ENCODE data around the gene PALMD. TPM values are rescaled to one million over a fixed set of nuclear protein-coding genes. Genes with fewer than 3 reads are reported as not detected.

PALMD gene
- total RNA-seq, 1 donor from 2014 or later: not detected

DNA sequence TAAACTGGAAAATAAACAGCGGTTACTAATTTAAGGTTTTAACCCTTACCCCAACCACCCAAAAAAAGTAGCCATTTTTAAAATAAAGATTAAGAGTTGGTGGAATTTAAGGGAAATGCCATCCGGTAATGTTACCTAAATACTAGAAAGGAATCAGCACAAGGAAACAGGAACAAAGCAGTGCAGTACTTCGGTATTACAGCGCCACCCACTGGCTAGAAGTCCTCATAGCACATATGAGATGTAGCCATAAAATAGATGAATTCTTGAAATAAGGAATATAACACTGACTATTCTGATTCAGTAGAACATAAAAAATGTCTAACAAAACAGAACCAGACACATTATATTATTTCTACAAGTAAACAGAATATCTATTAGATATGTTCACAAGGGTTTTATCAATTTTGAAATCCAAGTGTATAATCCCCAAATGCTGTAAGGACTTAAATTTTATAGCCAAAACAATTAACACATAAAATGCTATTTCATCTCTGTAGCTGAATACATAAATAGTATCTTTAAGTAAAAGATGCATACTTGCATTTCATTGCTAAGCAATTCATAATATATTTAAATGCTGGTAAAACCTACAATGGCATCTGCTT lies 61.7 kb downstream of the PALMD start:
- ChIA-PET POLR2A (no interaction called here), CTCF (interaction anchor here (1.2 to 1.5 kb wide), 2 partner anchors 527 to 958 kb away, joined by 3 to 4 read pairs; no protein-coding TSS in a partner anchor)
- ATAC-seq (ENCODE audit: low read depth) (peak; percentile 34), DNase-seq (no peak)
- TF ChIP-seq, protein P1, sequence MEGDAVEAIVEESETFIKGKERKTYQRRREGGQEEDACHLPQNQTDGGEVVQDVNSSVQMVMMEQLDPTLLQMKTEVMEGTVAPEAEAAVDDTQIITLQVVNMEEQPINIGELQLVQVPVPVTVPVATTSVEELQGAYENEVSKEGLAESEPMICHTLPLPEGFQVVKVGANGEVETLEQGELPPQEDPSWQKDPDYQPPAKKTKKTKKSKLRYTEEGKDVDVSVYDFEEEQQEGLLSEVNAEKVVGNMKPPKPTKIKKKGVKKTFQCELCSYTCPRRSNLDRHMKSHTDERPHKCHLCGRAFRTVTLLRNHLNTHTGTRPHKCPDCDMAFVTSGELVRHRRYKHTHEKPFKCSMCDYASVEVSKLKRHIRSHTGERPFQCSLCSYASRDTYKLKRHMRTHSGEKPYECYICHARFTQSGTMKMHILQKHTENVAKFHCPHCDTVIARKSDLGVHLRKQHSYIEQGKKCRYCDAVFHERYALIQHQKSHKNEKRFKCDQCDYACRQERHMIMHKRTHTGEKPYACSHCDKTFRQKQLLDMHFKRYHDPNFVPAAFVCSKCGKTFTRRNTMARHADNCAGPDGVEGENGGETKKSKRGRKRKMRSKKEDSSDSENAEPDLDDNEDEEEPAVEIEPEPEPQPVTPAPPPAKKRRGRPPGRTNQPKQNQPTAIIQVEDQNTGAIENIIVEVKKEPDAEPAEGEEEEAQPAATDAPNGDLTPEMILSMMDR (IDR thresholded peaks at IDR 0.05): peak; percentile 7
- no peaks in the 10 kb centered on the region for H3K36me3 Mint-ChIP-seq (ENCODE audit: low read depth)
- H3K4me1 Mint-ChIP-seq: peaks cover 4% of the 10 kb centered on the region
- no peak overlapping the region for H3K4me3 Mint-ChIP-seq
- no peaks in the 10 kb centered on the region for H3K9me3 Mint-ChIP-seq
- H3K27ac Mint-ChIP-seq: no peak overlapping the region
- intact Hi-C loops (cut with micrococcal nuclease): loop anchor here (1.0 kb wide), 1 partner anchor 914 kb away; no protein-coding TSS in a partner anchor
- no peaks in the 10 kb centered on the region for H3K27me3 Mint-ChIP-seq

DNA sequence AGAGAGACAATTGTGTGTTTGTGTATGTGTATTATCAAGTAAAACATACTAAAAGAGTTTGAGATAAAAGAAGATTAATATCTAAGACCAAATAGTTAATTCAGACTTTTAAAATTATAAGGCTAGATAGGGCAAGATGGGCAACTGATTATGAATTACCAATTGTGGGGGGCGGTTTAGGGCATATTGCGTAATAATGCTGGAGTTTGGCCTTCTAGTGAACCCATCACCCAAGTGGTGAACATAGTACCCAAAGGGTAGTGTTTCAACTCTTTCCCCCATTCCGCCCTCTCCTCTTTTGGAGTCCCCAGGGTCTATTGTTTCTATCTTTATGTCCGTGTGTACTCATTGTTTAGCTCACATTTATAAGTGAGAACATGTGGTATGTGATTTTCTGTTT lies 65.1 kb downstream of the PALMD start:
- ChIA-PET CTCF (no interaction called here), POLR2A (no interaction called here)
- H3K4me1 Mint-ChIP-seq: no peaks in the 10 kb centered on the region
- DNase-seq (no peak), ATAC-seq (ENCODE audit: low read depth) (no peak)
- H3K9me3 Mint-ChIP-seq: no peaks in the 10 kb centered on the region
- no peak overlapping the region for H3K4me3 Mint-ChIP-seq
- H3K36me3 Mint-ChIP-seq (ENCODE audit: low read depth): peaks cover 5% of the 10 kb centered on the region
- TF ChIP-seq, protein P1 (IDR thresholded peaks at IDR 0.05): no peak
- no peaks in the 10 kb centered on the region for H3K27me3 Mint-ChIP-seq
- no peak overlapping the region for H3K27ac Mint-ChIP-seq
- intact Hi-C loops (cut with micrococcal nuclease): no loop called here

DNA sequence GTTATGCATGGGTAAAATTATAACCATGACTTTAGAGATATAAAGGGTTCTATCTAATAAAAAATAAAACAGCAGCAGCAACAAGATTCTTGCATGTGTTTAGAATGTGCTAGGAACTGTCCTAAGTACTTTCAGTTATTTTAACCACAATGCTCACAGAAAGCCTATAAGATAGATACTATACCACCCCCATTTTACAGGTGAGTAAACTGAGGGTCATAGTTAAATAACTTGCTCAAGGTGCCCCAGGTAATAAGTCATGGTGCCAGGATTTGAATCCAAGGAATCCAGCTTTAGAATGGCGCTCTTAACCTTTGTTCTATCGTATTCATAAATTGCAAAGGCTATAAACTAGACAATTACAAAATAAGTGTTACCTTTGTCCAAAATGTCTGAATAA lies 67.1 kb downstream of the PALMD start:
- intact Hi-C loops (cut with micrococcal nuclease): no loop called here
- no peaks in the 10 kb centered on the region for H3K9me3 Mint-ChIP-seq
- DNase-seq: no peak
- no peak for ATAC-seq (ENCODE audit: low read depth)
- ChIA-PET CTCF (no interaction called here), POLR2A (no interaction called here)
- peaks cover 5% of the 10 kb centered on the region for H3K36me3 Mint-ChIP-seq (ENCODE audit: low read depth)
- H3K27ac Mint-ChIP-seq: no peak overlapping the region
- H3K4me1 Mint-ChIP-seq: no peaks in the 10 kb centered on the region
- no peak overlapping the region for H3K4me3 Mint-ChIP-seq
- TF ChIP-seq, protein P1 (IDR thresholded peaks at IDR 0.05): no peak
- H3K27me3 Mint-ChIP-seq: no peaks in the 10 kb centered on the region

DNA sequence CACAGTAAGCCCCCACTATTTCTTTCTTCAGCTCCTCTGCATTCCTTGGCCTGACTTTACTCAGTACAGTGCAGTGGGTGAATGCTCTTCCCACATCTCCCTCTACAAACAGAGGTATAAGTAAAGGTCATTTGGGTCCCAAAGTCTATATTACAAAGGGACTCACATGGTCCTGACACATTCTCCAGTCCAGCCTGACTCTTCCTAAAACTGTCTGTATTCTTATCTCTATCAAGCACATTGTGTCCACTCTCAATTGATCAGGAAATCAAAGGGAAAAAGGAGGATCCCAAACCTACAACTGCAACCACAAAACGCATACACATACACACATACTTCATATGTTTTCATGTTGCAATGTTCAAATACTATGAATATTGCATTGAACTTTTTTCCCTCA lies 71.1 kb downstream of the PALMD start:
- intact Hi-C loops (cut with micrococcal nuclease): no loop called here

DNA sequence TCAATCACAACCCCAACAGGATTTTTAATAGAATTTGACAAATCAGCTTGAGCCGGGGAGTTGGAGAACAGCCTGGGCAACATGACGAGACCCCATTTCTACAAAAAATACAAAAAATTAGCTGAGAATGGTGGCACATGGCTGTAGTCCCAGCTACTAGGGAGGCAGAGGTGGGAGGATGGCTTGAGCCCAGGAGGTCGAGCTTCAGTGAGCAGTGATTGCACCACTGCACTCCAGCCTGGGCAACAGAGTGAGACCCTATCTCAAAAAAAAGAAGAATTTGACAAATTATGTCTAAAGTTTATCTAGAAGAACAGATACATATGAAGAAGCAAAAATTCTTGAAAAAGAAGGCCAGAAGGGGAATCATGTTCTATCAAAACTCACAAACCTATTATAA lies 77.3 kb downstream of the PALMD start:
- ATAC-seq (ENCODE audit: low read depth): no peak
- Mint-ChIP-seq H3K9me3 (no peaks in the 10 kb centered on the region), H3K27me3 (no peaks in the 10 kb centered on the region), H3K36me3 (ENCODE audit: low read depth) (no peaks in the 10 kb centered on the region), H3K27ac (no peak overlapping the region), H3K4me3 (no peak overlapping the region), H3K4me1 (no peaks in the 10 kb centered on the region)
- TF ChIP-seq, protein P1 (IDR thresholded peaks at IDR 0.05): no peak
- POLR2A ChIA-PET: no interaction called here
- intact Hi-C loops (cut with micrococcal nuclease): no loop called here
- no peak for DNase-seq
- CTCF ChIA-PET: no interaction called here

More for the DNA sequence above, 71.1 kb downstream of the PALMD start:
- Mint-ChIP-seq H3K27me3 (no peaks in the 10 kb centered on the region), H3K9me3 (no peaks in the 10 kb centered on the region), H3K27ac (no peak overlapping the region), H3K4me1 (no peaks in the 10 kb centered on the region), H3K36me3 (ENCODE audit: low read depth) (peaks cover 5% of the 10 kb centered on the region), H3K4me3 (no peak overlapping the region)
- TF ChIP-seq, protein P1 (IDR thresholded peaks at IDR 0.05): no peak
- CTCF ChIA-PET: no interaction called here
- ATAC-seq (ENCODE audit: low read depth) (no peak), DNase-seq (no peak)
- POLR2A ChIA-PET: no interaction called here

All from activated B cell treated with CpG ODN at 0.5 μM for 24 hours (primary cell).